DOHH2 (cell line): ENCODE measurements around the gene PDE6D.

Source experiments
- CTCF ChIP-seq: fragments of 200-600 bp; sonication (generic); IDR thresholded peaks from one replicate; pipeline ENCODE4 v1.5.1; 2014; ENCODE audit warnings: antibody characterized with exemption, mild to moderate bottlenecking, low read depth, low read length; ENCODE audit not compliant: poor library complexity, severe bottlenecking
- EZH2phosphoT487 ChIP-seq: fragments of 200-600 bp; sonication (generic); IDR thresholded peaks from 2 replicates; pipeline ENCODE4 v1.6.1; 2017; ENCODE audit warnings: borderline replicate concordance, mild to moderate bottlenecking, antibody characterized with exemption, low read length, moderate library complexity, mixed read lengths

GRCh38 chr2:231691251-231691772 is 89.8 kb downstream of the PDE6D start:
- TF ChIP-seq CTCF (no peak), EZH2phosphoT487 (no peak)
